Mesothelial cell of epicardium (in vitro differentiated cells): ENCODE measurements around the gene PDAP1. TPM values are rescaled to one million over a fixed set of nuclear protein-coding genes. Genes with fewer than 3 reads are reported as not detected.

ENCODE experiments used
- DNase-seq, 2 experiments: peaks; one replicate each; pipeline ENCODE4 v3.0.0; 2021; ENCODE audit warnings: low spot score in 2 of 2; ENCODE audit not compliant: unreplicated experiment in 2 of 2
- H3K27ac Mint-ChIP-seq: 2 replicates; pipeline ENCODE4 v1.8.0; 2021; ENCODE audit warnings: mixed read lengths
- H3K27me3 Mint-ChIP-seq: 2 replicates; pipeline ENCODE4 v1.8.0; 2021; ENCODE audit warnings: low read depth, mixed read lengths
- H3K36me3 Mint-ChIP-seq: 2 replicates; pipeline ENCODE4 v1.8.0; 2021; ENCODE audit warnings: mixed read lengths
- H3K4me1 Mint-ChIP-seq: 2 replicates; pipeline ENCODE4 v1.8.0; 2021; ENCODE audit warnings: mixed read lengths
- H3K4me3 Mint-ChIP-seq: 2 replicates; pipeline ENCODE4 v1.8.0; 2021; ENCODE audit warnings: mild to moderate bottlenecking, moderate library complexity, mixed read lengths
- H3K9me3 Mint-ChIP-seq: 2 replicates; pipeline ENCODE4 v1.8.0; 2021; ENCODE audit warnings: mixed read lengths
- CTCF ChIP-seq: fragments of 200-600 bp; sonication (generic); IDR thresholded peaks from one replicate; pipeline ENCODE4 v1.5.0; 2021; ENCODE audit warnings: antibody characterized with exemption; ENCODE audit not compliant: unreplicated experiment
- total RNA-seq: library from RNA; stranded (reverse); gene quantifications from 3 replicates; pipeline ENCODE4 v1.2.1, GENCODE V29; 2021

PDAP1 gene
- total RNA-seq, 1 donor from 2014 or later: 103 TPM

GRCh38 chr7:99403764-99404163 is 4.6 kb downstream of the PDAP1 start:
- Mint-ChIP-seq H3K36me3 (peaks cover 25% of the 10 kb centered on the region), H3K27ac (no peak overlapping the region), H3K4me3 (no peak overlapping the region), H3K4me1 (peaks cover 10% of the 10 kb centered on the region), H3K27me3 (no peaks in the 10 kb centered on the region), H3K9me3 (no peaks in the 10 kb centered on the region)
- TF ChIP-seq CTCF: no peak
- DNase-seq: no peak

GRCh38 chr7:99402854-99403253 is 5.5 kb downstream of the PDAP1 start:
- Mint-ChIP-seq H3K36me3 (peaks cover 29% of the 10 kb centered on the region), H3K27ac (no peak overlapping the region), H3K4me1 (peaks cover 10% of the 10 kb centered on the region), H3K27me3 (no peaks in the 10 kb centered on the region), H3K4me3 (no peak overlapping the region), H3K9me3 (no peaks in the 10 kb centered on the region)
- DNase-seq: no peak
- no peak for TF ChIP-seq CTCF

- DNase-seq: no peak
- Mint-ChIP-seq H3K9me3 (no peaks in the 10 kb centered on the region), H3K4me3 (no peak overlapping the region), H3K27ac (no peak overlapping the region), H3K27me3 (no peaks in the 10 kb centered on the region), H3K36me3 (peaks cover 35% of the 10 kb centered on the region), H3K4me1 (no peaks in the 10 kb centered on the region)
- no peak for TF ChIP-seq CTCF
Observed at GRCh38 chr7:99399597-99399996, 8.8 kb downstream of the PDAP1 start.

- H3K9me3 Mint-ChIP-seq: no peaks in the 10 kb centered on the region
- no peak overlapping the region for H3K27ac Mint-ChIP-seq
- no peak for DNase-seq
- H3K4me1 Mint-ChIP-seq: peaks cover 1% of the 10 kb centered on the region
- H3K36me3 Mint-ChIP-seq: peaks cover 31% of the 10 kb centered on the region
- no peak for TF ChIP-seq CTCF
- no peaks in the 10 kb centered on the region for H3K27me3 Mint-ChIP-seq
- H3K4me3 Mint-ChIP-seq: no peak overlapping the region
Observed at GRCh38 chr7:99398891-99399445, 9.4 kb downstream of the PDAP1 start.

GRCh38 chr7:99397297-99397983 is 11.0 kb downstream of the PDAP1 start:
- Mint-ChIP-seq H3K27me3 (no peaks in the 10 kb centered on the region), H3K4me1 (peaks cover 14% of the 10 kb centered on the region), H3K36me3 (peaks cover 21% of the 10 kb centered on the region), H3K4me3 (no peak overlapping the region), H3K9me3 (no peaks in the 10 kb centered on the region), H3K27ac (peak overlapping the region; percentile 30)
- TF ChIP-seq CTCF: no peak
- DNase-seq: no peak
